ENCODE measurements around the gene ZNF865. TPM values are rescaled to one million over a fixed set of nuclear protein-coding genes. Genes with fewer than 3 reads are reported as not detected.

Gene ZNF865
- total RNA-seq, 2 experiments from 2014 or later, result 3.0 to 11.3 TPM

DNA sequence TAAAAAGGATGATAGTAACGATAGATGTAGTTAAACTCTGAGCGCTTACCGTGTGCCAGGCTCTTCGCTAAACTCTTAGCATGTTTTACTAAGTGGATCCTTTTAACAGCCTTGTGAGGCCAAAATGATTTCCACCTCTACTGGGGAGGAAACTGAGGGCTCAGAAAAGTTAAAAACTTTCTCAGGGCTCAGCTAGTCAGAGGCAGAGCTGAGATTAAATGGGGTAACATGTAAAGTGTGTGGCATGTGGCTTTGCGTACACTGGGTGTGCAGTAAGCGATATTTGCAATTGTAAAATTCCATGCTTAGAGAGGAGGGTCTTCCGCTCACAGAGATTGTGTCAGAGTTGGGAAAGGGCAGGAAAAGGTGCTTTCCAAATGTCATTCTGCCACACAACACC, 51.1 kb downstream of the ZNF865 start:
- CTCF ChIA-PET (ENCODE audit: unreplicated experiment), result no interaction called here
- Histone ChIP-seq H3K9me3 (ENCODE audit: low read length) (no peaks in the 10 kb centered on the region), H3K4me3 (ENCODE audit: low read depth, low read length, poor library complexity, severe bottlenecking) (peak overlapping the region; percentile 87), H3K79me2 (ENCODE audit: insufficient read depth, low read depth, low read length) (peaks cover 64% of the 10 kb centered on the region), H2AFZ (ENCODE audit: low read length) (no peak overlapping the region), H4K20me1 (ENCODE audit: insufficient read depth, low read length) (peaks cover 38% of the 10 kb centered on the region), H3K9me2 (ENCODE audit: insufficient read depth, low read length) (no peaks in the 10 kb centered on the region), H3K27ac (ENCODE audit: low read depth, low read length, poor library complexity, severe bottlenecking) (peak overlapping the region; percentile 90), H3K36me3 (ENCODE audit: insufficient read depth, low read length) (peaks cover 70% of the 10 kb centered on the region), H3K4me1 (ENCODE audit: insufficient read depth, low read length, poor library complexity, severe bottlenecking) (peaks cover 30% of the 10 kb centered on the region), H3K4me2 (ENCODE audit: low read length) (peak overlapping the region; percentile 96)
- intact Hi-C loops (cut with micrococcal nuclease; ENCODE audit: unreplicated experiment), result no loop called here
- no TSS peak for BruUV-seq (replicated peaks)
- POLR2A ChIA-PET, result interaction anchor here (0.8 to 1.2 kb wide), 2 partner anchors 10 to 21 kb away, joined by 3 to 6 read pairs; no protein-coding TSS in a partner anchor
- TF ChIP-seq EZH2phosphoT487 (IDR thresholded peaks at IDR 0.05; ENCODE audit: borderline replicate concordance, low read depth, low read length), result no peak
- TF ChIP-seq, protein P1, sequence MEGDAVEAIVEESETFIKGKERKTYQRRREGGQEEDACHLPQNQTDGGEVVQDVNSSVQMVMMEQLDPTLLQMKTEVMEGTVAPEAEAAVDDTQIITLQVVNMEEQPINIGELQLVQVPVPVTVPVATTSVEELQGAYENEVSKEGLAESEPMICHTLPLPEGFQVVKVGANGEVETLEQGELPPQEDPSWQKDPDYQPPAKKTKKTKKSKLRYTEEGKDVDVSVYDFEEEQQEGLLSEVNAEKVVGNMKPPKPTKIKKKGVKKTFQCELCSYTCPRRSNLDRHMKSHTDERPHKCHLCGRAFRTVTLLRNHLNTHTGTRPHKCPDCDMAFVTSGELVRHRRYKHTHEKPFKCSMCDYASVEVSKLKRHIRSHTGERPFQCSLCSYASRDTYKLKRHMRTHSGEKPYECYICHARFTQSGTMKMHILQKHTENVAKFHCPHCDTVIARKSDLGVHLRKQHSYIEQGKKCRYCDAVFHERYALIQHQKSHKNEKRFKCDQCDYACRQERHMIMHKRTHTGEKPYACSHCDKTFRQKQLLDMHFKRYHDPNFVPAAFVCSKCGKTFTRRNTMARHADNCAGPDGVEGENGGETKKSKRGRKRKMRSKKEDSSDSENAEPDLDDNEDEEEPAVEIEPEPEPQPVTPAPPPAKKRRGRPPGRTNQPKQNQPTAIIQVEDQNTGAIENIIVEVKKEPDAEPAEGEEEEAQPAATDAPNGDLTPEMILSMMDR (conservative IDR thresholded peaks at IDR 0.05; ENCODE audit: low read length), result no peak
- no peak for DNase-seq (ENCODE audit: low spot score)

DNA sequence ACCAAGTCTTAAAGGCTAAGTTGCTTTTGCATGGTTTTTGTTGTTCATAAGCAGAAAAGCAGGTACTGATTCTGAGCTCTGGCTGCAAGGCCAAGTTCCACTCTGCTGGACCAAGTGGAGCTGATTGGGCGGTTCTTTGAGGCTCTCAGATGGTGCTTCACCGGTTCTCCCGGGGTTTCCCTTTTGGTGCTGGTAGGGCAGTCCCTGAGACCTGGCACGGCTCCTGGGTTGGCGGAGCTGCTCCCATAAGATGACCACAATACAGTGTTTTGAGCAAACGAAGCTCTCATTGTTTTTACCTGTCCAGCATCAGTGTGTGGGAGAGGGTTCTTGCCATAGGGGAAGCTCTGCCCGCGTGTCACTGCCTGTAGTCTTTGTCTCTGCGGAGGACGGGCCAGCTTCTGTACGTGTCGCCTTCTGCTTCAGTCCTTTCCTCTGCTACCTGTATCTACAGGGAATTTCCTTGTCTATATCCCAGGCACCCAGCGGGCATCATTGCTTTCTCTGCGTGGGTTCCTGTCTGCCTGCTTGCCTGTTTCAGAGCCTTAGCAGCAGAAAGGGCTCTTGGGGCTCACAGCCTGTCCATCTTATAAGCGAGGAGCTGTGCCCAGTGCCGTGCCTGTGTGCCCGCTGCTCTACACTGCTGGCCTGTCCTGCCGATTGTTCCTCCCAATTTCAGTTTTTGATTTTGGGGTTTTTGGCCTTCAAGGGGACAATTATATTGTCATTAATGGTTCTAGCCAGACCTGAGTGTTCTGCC, 51.7 kb downstream of the ZNF865 start:
- CTCF ChIA-PET (ENCODE audit: unreplicated experiment), result no interaction called here
- peaks cover 30% of the 10 kb centered on the region for H3K4me1 ChIP-seq (ENCODE audit: insufficient read depth, low read length, poor library complexity, severe bottlenecking)

More for the DNA sequence above, 51.7 kb downstream of the ZNF865 start:
- no peak for DNase-seq (ENCODE audit: low spot score)
- H3K4me3 ChIP-seq (ENCODE audit: low read depth, low read length, poor library complexity, severe bottlenecking), result peak overlapping the region; percentile 87
- no peak for TF ChIP-seq EZH2phosphoT487 (IDR thresholded peaks at IDR 0.05; ENCODE audit: borderline replicate concordance, low read depth, low read length)
- TF ChIP-seq, protein P1 (conservative IDR thresholded peaks at IDR 0.05; ENCODE audit: low read length), result no peak
- POLR2A ChIA-PET, result interaction anchor here (0.8 to 1.2 kb wide), 2 partner anchors 11 to 20 kb away, joined by 3 to 6 read pairs; no protein-coding TSS in a partner anchor
- no peaks in the 10 kb centered on the region for H3K9me2 ChIP-seq (ENCODE audit: insufficient read depth, low read length)
- peak overlapping the region; percentile 90 for H3K27ac ChIP-seq (ENCODE audit: low read depth, low read length, poor library complexity, severe bottlenecking)
- peak overlapping the region; percentile 96 for H3K4me2 ChIP-seq (ENCODE audit: low read length)
- no peaks in the 10 kb centered on the region for H3K9me3 ChIP-seq (ENCODE audit: low read length)
- H3K36me3 ChIP-seq (ENCODE audit: insufficient read depth, low read length), result peaks cover 76% of the 10 kb centered on the region
- peaks cover 38% of the 10 kb centered on the region for H4K20me1 ChIP-seq (ENCODE audit: insufficient read depth, low read length)
- BruUV-seq (replicated peaks), result no TSS peak
- H2AFZ ChIP-seq (ENCODE audit: low read length), result no peak overlapping the region
- peaks cover 70% of the 10 kb centered on the region for H3K79me2 ChIP-seq (ENCODE audit: insufficient read depth, low read depth, low read length)
- intact Hi-C loops (cut with micrococcal nuclease; ENCODE audit: unreplicated experiment), result no loop called here

All from OCI-LY7 (cell line).